Keratinocyte (primary cell): ENCODE data around the gene PPP4R3C. TPM values are rescaled to one million over a fixed set of nuclear protein-coding genes. Genes with fewer than 3 reads are reported as not detected.

ENCODE experiments used
- DNase-seq: peaks from one replicate; pipeline ENCODE4 v3.0.0-alpha.2; 2011; ENCODE audit warnings: low read depth, missing footprints, low spot score
- FAIRE-seq: peaks from 2 replicates; lab custom pipeline; 2011; peaks lifted over from hg19 to GRCh38; lab: Jason Lieb, UNC
- H2AFZ ChIP-seq: 2 replicates; pipeline ENCODE4 v1.6.0; 2012; ENCODE audit warnings: low read length, control low read depth, inconsistent platforms; ENCODE audit not compliant: control insufficient read depth
- H3K27ac ChIP-seq: 2 replicates; pipeline ENCODE4 v1.5.1; 2011; ENCODE audit warnings: low read length; ENCODE audit not compliant: control insufficient read depth, insufficient read depth
- H3K27me3 ChIP-seq: 3 replicates; pipeline ENCODE4 v1.6.0; 2011; ENCODE audit warnings: low read length; ENCODE audit not compliant: control insufficient read depth, insufficient read depth; ENCODE audit errors: extremely low read depth
- H3K36me3 ChIP-seq, 2 experiments: 2 replicates in 1 of 2; 3 replicates in 1 of 2; pipeline ENCODE4 v1.5.1; 2011; ENCODE audit warnings: low read length in 2 of 2, mild to moderate bottlenecking in 1 of 2; ENCODE audit not compliant: control insufficient read depth in 2 of 2, insufficient read depth in 2 of 2; ENCODE audit errors: extremely low read depth in 1 of 2
- H3K4me1 ChIP-seq: 3 replicates; pipeline ENCODE4 v1.5.1; 2011; ENCODE audit warnings: low read length; ENCODE audit not compliant: control insufficient read depth, insufficient read depth; ENCODE audit errors: extremely low read depth
- H3K4me2 ChIP-seq: 3 replicates; pipeline ENCODE4 v1.6.0; 2011; ENCODE audit warnings: low read depth, low read length; ENCODE audit not compliant: control insufficient read depth, insufficient read depth; ENCODE audit errors: extremely low read depth
- H3K4me3 ChIP-seq, 3 experiments: fragments of 200-600 bp in 1 of 3; sonication (generic) in 1 of 3; 2 replicates in 2 of 3; 3 replicates in 1 of 3; pipeline ENCODE4 v1.5.1; 2011 to 2016; ENCODE audit warnings: low read length in 3 of 3, mild to moderate bottlenecking in 3 of 3, control low read depth in 2 of 3, inconsistent platforms in 1 of 3, low read depth in 1 of 3, mixed read lengths in 1 of 3, mixed run types in 1 of 3, moderate library complexity in 1 of 3; ENCODE audit not compliant: control insufficient read depth in 2 of 3, insufficient read depth in 2 of 3; ENCODE audit errors: extremely low read depth in 1 of 3
- H3K79me2 ChIP-seq: 2 replicates; pipeline ENCODE4 v1.6.0; 2012; ENCODE audit warnings: low read length; ENCODE audit not compliant: control insufficient read depth, insufficient read depth
- H3K9ac ChIP-seq: 3 replicates; pipeline ENCODE4 v1.6.0; 2011; ENCODE audit warnings: low read length; ENCODE audit not compliant: control insufficient read depth, insufficient read depth; ENCODE audit errors: extremely low read depth
- H3K9me1 ChIP-seq: 3 replicates; pipeline ENCODE4 v1.6.0; 2011; ENCODE audit warnings: low read length; ENCODE audit not compliant: control insufficient read depth, insufficient read depth; ENCODE audit errors: extremely low read depth
- H3K9me3 ChIP-seq: 2 replicates; pipeline ENCODE4 v1.5.1; 2012; ENCODE audit warnings: low read depth, low read length; ENCODE audit not compliant: control insufficient read depth
- H4K20me1 ChIP-seq: 3 replicates; pipeline ENCODE4 v1.6.0; 2011; ENCODE audit warnings: low read length; ENCODE audit not compliant: control insufficient read depth, insufficient read depth; ENCODE audit errors: extremely low read depth
- EZH2 ChIP-seq: IDR thresholded peaks from one replicate; pipeline ENCODE4 v1.6.1; 2012; ENCODE audit warnings: inconsistent platforms, mild to moderate bottlenecking, low read length, moderate library complexity
- dilution Hi-C: fragments of 300-500 bp; cut with MboI; formaldehyde crosslinking; loops from one replicate; pipeline ENCODE4 v1.7.0; 2020; ENCODE audit warnings: low sequenced_read_pairs; ENCODE audit not compliant: extremely low pct_ligation_motif_present
- polyA plus RNA-seq, 5 experiments: library from polyadenylated mRNA; depleted of rRNA in 3 of 5; stranded (reverse) in 3 of 5; stranded (forward) in 1 of 5; unstranded in 1 of 5; fragments of >200 nt; gene quantifications; 1 replicate in 1 of 5; 2 replicates in 3 of 5; 3 replicates in 1 of 5; pipeline versions ENCODE4 v1.2.1 to v1.2.3, GENCODE V29; 2011 to 2012; ENCODE audit warnings: missing spikeins in 2 of 5, low read depth in 1 of 5, low replicate concordance in 1 of 5
- TF ChIP-seq, protein P1 (sequence below), 3 experiments: IDR thresholded peaks in 1 of 3; conservative IDR thresholded peaks in 1 of 3; optimal IDR thresholded peaks in 1 of 3; 2 replicates in 2 of 3; 3 replicates in 1 of 3; pipeline versions ENCODE3 to v1.5.1; 2011; ENCODE audit warnings: low read length in 3 of 3, mild to moderate bottlenecking in 3 of 3, moderate library complexity in 2 of 3, control low read depth in 1 of 3, inconsistent platforms in 1 of 3; ENCODE audit not compliant: insufficient read depth in 2 of 3; ENCODE audit errors: extremely low read depth in 1 of 3

The PPP4R3C gene
- polyA plus RNA-seq, 1 donor (not counting 4 experiments of a cell fraction or from before 2014, with no cell fraction given): not detected

DNA sequence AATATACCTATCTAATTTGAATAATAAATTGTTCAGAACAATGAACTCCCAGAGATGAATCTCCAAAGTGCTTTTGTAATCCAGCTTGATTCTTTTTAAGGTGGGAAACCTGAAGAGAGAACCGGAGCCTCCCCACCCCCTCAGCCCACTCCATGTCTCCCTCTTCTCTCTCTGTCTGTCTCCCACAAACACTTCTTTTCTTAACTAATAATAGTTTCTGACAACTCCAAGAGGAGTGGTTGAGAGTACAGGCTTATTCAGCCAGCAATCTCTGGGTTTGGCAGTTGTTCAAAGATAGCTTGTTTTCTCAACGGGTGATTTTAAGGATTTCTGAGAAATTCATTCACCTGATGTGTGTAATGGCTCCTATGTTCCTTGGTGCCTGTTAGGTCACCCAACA is 23.4 kb downstream of the PPP4R3C start:
- no peaks in the 10 kb centered on the region for H3K79me2 ChIP-seq
- DNase-seq: no peak
- no peak for FAIRE-seq
- H2AFZ ChIP-seq: no peak overlapping the region
- no peak overlapping the region for H3K27ac ChIP-seq
- no peak overlapping the region for H3K9ac ChIP-seq
- H3K4me2 ChIP-seq: no peak overlapping the region
- H3K4me3 ChIP-seq: no peak overlapping the region
- TF ChIP-seq EZH2: no peak
- TF ChIP-seq, protein P1, sequence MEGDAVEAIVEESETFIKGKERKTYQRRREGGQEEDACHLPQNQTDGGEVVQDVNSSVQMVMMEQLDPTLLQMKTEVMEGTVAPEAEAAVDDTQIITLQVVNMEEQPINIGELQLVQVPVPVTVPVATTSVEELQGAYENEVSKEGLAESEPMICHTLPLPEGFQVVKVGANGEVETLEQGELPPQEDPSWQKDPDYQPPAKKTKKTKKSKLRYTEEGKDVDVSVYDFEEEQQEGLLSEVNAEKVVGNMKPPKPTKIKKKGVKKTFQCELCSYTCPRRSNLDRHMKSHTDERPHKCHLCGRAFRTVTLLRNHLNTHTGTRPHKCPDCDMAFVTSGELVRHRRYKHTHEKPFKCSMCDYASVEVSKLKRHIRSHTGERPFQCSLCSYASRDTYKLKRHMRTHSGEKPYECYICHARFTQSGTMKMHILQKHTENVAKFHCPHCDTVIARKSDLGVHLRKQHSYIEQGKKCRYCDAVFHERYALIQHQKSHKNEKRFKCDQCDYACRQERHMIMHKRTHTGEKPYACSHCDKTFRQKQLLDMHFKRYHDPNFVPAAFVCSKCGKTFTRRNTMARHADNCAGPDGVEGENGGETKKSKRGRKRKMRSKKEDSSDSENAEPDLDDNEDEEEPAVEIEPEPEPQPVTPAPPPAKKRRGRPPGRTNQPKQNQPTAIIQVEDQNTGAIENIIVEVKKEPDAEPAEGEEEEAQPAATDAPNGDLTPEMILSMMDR (optimal IDR thresholded peaks at IDR 0.05 in 1 of 3, IDR thresholded peaks at IDR 0.05 in 1 of 3, conservative IDR thresholded peaks at IDR 0.05 in 1 of 3; ENCODE audit: extremely low read depth in 1 of 3, insufficient read depth in 2 of 3, low read length in 3 of 3): no peak
- no peaks in the 10 kb centered on the region for H3K27me3 ChIP-seq
- no peaks in the 10 kb centered on the region for H3K36me3 ChIP-seq
- H3K9me1 ChIP-seq: no peaks in the 10 kb centered on the region
- H3K4me1 ChIP-seq: no peaks in the 10 kb centered on the region
- no peaks in the 10 kb centered on the region for H4K20me1 ChIP-seq
- H3K9me3 ChIP-seq: no peaks in the 10 kb centered on the region
- dilution Hi-C loops: no loop called here

DNA sequence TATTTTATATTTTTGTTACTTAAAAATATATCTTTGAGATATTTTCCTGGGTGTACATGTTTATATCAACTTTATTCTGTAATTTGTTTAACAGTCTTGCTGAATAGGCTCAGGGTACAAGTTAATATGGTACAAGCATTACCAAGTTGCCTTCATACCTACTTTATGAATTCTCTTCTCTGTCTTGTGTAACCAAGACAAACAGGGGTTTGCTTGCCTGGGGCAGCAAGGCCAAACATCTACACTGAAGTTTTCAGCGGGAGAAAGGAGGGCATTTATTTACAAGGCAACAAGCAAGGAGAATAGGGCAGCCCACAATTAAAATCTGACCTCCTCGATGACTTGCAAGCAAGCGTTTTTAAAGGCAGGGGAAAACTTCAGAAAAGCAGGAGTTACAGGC is 24.2 kb downstream of the PPP4R3C start:
- Histone ChIP-seq H3K4me1 (no peaks in the 10 kb centered on the region), H4K20me1 (no peaks in the 10 kb centered on the region), H3K4me3 (no peak overlapping the region), H3K79me2 (no peaks in the 10 kb centered on the region), H3K9me1 (no peaks in the 10 kb centered on the region), H2AFZ (no peak overlapping the region), H3K27ac (no peak overlapping the region), H3K27me3 (no peaks in the 10 kb centered on the region), H3K9me3 (no peaks in the 10 kb centered on the region), H3K9ac (no peak overlapping the region), H3K4me2 (no peak overlapping the region), H3K36me3 (no peaks in the 10 kb centered on the region)
- DNase-seq (no peak), FAIRE-seq (no peak)
- TF ChIP-seq, protein P1 (optimal IDR thresholded peaks at IDR 0.05 in 1 of 3, IDR thresholded peaks at IDR 0.05 in 1 of 3, conservative IDR thresholded peaks at IDR 0.05 in 1 of 3; ENCODE audit: extremely low read depth in 1 of 3, insufficient read depth in 2 of 3, low read length in 3 of 3): no peak
- no peak for TF ChIP-seq EZH2
- dilution Hi-C loops: no loop called here
